HG03064 (cell line): ENCODE results near the gene MACROD2.
"Not testable (repeated sequence)": the region's sequence is repeated elsewhere in the genome, so short reads cannot be mapped to it uniquely, and the experiment has no call there.

Source experiments
- ATAC-seq: cut with Tn5 transposase; IDR thresholded peaks from one replicate; pipeline ENCODE4 v1.9.1; 2021; ENCODE audit warnings: low read depth; ENCODE audit not compliant: unreplicated experiment

MACROD2 gene

GRCh38 chr20:15098351-15098750, 1103.0 kb downstream of the MACROD2 start:
- ATAC-seq: no peak

- ATAC-seq: no peak
These were observed 1103.8 kb downstream of the MACROD2 start for GRCh38 chr20:15099130-15099529.

- ATAC-seq: no peak
These were observed 1105.3 kb downstream of the MACROD2 start for GRCh38 chr20:15100506-15101160.

GRCh38 chr20:15107931-15108330, 1112.6 kb downstream of the MACROD2 start:
- no peak for ATAC-seq

- no peak for ATAC-seq
These were observed 1114.2 kb downstream of the MACROD2 start for GRCh38 chr20:15109494-15109893.

- ATAC-seq: no peak
These were observed 1116.3 kb downstream of the MACROD2 start for GRCh38 chr20:15111654-15112053.

- no peak for ATAC-seq
These were observed 1117.9 kb downstream of the MACROD2 start for GRCh38 chr20:15113144-15113773.

GRCh38 chr20:15119852-15120487, 1124.7 kb downstream of the MACROD2 start:
- ATAC-seq: no peak

- ATAC-seq: no peak
These were observed 1127.3 kb downstream of the MACROD2 start for GRCh38 chr20:15122613-15123012.

- no peak for ATAC-seq
These were observed 1135.9 kb downstream of the MACROD2 start for GRCh38 chr20:15131176-15131575.

GRCh38 chr20:15138548-15139126, 1143.3 kb downstream of the MACROD2 start:
- ATAC-seq: no peak

- no peak for ATAC-seq
These were observed 1144.2 kb downstream of the MACROD2 start for GRCh38 chr20:15139522-15139921.

- no peak for ATAC-seq
These were observed 1145.0 kb downstream of the MACROD2 start for GRCh38 chr20:15140286-15140685.

- ATAC-seq: not testable (repeated sequence)
These were observed 1145.6 kb downstream of the MACROD2 start for GRCh38 chr20:15140940-15141339.

- ATAC-seq: no peak
These were observed 1146.5 kb downstream of the MACROD2 start for GRCh38 chr20:15141861-15142260.

GRCh38 chr20:15143478-15143877, 1148.2 kb downstream of the MACROD2 start:
- ATAC-seq: no peak

GRCh38 chr20:15144916-15145315, 1149.6 kb downstream of the MACROD2 start:
- no peak for ATAC-seq

- no peak for ATAC-seq
These were observed 1151.6 kb downstream of the MACROD2 start for GRCh38 chr20:15146948-15147347.

GRCh38 chr20:15154070-15154469, 1158.8 kb downstream of the MACROD2 start:
- no peak for ATAC-seq

GRCh38 chr20:15155848-15156401, 1160.6 kb downstream of the MACROD2 start:
- no peak for ATAC-seq

GRCh38 chr20:15158533-15158932, 1163.2 kb downstream of the MACROD2 start:
- ATAC-seq: no peak
